Measurements from ENCODE around the gene SIAH2.

Gene SIAH2

DNA sequence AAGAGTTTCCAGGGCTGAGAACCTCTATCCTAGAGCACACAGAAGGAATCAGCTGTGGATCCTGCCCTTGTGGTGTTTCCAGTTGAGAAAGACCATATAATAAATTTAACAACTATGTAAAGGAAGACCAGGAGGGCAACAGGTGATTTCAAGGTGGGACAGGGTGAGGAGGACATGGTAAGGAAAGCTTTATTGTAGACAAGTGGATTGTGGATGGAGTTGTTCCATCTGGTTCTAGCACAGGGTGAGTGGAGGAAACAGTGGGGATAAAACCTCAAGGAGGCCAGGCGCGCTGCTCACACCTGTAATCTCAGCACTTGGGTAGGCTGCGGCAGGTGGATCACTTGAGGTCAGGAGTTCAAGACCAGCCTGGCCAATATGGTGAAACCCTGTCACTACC, 17.1 kb downstream of the SIAH2 start:
- Histone ChIP-seq H4K20me1 (ENCODE audit: insufficient read depth, low read length) (peaks cover 63% of the 10 kb centered on the region), H3K4me1 (ENCODE audit: low read length) (peaks cover 5% of the 10 kb centered on the region; the same call in 1 of the 2 replicates), H3K79me2 (ENCODE audit: low read length) (peaks cover 100% of the 10 kb centered on the region), H3K27me3 (replicated peaks; ENCODE audit: insufficient read depth, low read length) (no peaks in the 10 kb centered on the region), H3K27ac (ENCODE audit: low read length) (no peak overlapping the region), H3K9ac (ENCODE audit: low read length) (no peak overlapping the region), H3K9me3 (replicated peaks; ENCODE audit: insufficient read depth, low read length) (no peaks in the 10 kb centered on the region), H2AFZ (ENCODE audit: low read length) (no peak overlapping the region), H3K36me3 (replicated peaks; ENCODE audit: insufficient read depth, low read length) (peaks cover 6% of the 10 kb centered on the region), H3K4me2 (ENCODE audit: low read depth, low read length) (no peak overlapping the region), H3K9me2 (replicated peaks; ENCODE audit: insufficient read depth, low read length) (no peaks in the 10 kb centered on the region), H3F3A (ENCODE audit: insufficient read depth, low read length) (no peaks in the 10 kb centered on the region), H3K4me3 (ENCODE audit: low read length) (no peak overlapping the region)
- no peak for TF ChIP-seq EZH2 (optimal IDR thresholded peaks at IDR 0.05; ENCODE audit: low read depth, low read length)
- TF ChIP-seq EZH2phosphoT487 (IDR thresholded peaks at IDR 0.05; ENCODE audit: low read length): no peak
- TF ChIP-seq, protein P1, sequence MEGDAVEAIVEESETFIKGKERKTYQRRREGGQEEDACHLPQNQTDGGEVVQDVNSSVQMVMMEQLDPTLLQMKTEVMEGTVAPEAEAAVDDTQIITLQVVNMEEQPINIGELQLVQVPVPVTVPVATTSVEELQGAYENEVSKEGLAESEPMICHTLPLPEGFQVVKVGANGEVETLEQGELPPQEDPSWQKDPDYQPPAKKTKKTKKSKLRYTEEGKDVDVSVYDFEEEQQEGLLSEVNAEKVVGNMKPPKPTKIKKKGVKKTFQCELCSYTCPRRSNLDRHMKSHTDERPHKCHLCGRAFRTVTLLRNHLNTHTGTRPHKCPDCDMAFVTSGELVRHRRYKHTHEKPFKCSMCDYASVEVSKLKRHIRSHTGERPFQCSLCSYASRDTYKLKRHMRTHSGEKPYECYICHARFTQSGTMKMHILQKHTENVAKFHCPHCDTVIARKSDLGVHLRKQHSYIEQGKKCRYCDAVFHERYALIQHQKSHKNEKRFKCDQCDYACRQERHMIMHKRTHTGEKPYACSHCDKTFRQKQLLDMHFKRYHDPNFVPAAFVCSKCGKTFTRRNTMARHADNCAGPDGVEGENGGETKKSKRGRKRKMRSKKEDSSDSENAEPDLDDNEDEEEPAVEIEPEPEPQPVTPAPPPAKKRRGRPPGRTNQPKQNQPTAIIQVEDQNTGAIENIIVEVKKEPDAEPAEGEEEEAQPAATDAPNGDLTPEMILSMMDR (IDR thresholded peaks at IDR 0.05; ENCODE audit: low read length): no peak
- no peak for DNase-seq

DNA sequence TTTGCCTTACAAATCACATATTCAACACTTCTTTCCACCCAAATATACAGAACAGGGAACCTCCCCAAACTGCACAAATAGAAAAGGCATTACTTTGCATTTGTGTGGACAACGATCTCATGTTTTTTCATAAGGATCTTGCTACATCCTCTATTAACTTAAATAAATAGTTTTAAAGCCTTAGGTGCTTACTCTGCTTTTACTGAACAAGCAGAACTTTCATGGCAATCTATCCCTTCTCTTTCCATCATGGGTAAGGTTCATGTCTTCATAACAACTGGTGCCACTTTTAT, 18.1 kb downstream of the SIAH2 start:
- no peak overlapping the region for H2AFZ ChIP-seq (ENCODE audit: low read length)
- no peak overlapping the region for H3K27ac ChIP-seq (ENCODE audit: low read length)
- no peak overlapping the region for H3K4me3 ChIP-seq (ENCODE audit: low read length)
- peaks cover 6% of the 10 kb centered on the region for H3K36me3 ChIP-seq (replicated peaks; ENCODE audit: insufficient read depth, low read length)
- peaks cover 14% of the 10 kb centered on the region for H3K4me1 ChIP-seq (ENCODE audit: low read length)
- H3K79me2 ChIP-seq (ENCODE audit: low read length): peaks cover 94% of the 10 kb centered on the region
- no peaks in the 10 kb centered on the region for H3K9me2 ChIP-seq (replicated peaks; ENCODE audit: insufficient read depth, low read length)
- H3K9ac ChIP-seq (ENCODE audit: low read length): no peak overlapping the region
- no peak overlapping the region for H3K4me2 ChIP-seq (ENCODE audit: low read depth, low read length)
- TF ChIP-seq EZH2 (optimal IDR thresholded peaks at IDR 0.05; ENCODE audit: low read depth, low read length) (no peak), EZH2phosphoT487 (IDR thresholded peaks at IDR 0.05; ENCODE audit: low read length) (no peak)
- TF ChIP-seq, protein P1 (IDR thresholded peaks at IDR 0.05; ENCODE audit: low read length): no peak
- H4K20me1 ChIP-seq (ENCODE audit: insufficient read depth, low read length): peaks cover 57% of the 10 kb centered on the region
- no peak for DNase-seq
- no peaks in the 10 kb centered on the region for H3K27me3 ChIP-seq (replicated peaks; ENCODE audit: insufficient read depth, low read length)
- no peaks in the 10 kb centered on the region for H3K9me3 ChIP-seq (replicated peaks; ENCODE audit: insufficient read depth, low read length)
- H3F3A ChIP-seq (ENCODE audit: insufficient read depth, low read length): no peaks in the 10 kb centered on the region

DNA sequence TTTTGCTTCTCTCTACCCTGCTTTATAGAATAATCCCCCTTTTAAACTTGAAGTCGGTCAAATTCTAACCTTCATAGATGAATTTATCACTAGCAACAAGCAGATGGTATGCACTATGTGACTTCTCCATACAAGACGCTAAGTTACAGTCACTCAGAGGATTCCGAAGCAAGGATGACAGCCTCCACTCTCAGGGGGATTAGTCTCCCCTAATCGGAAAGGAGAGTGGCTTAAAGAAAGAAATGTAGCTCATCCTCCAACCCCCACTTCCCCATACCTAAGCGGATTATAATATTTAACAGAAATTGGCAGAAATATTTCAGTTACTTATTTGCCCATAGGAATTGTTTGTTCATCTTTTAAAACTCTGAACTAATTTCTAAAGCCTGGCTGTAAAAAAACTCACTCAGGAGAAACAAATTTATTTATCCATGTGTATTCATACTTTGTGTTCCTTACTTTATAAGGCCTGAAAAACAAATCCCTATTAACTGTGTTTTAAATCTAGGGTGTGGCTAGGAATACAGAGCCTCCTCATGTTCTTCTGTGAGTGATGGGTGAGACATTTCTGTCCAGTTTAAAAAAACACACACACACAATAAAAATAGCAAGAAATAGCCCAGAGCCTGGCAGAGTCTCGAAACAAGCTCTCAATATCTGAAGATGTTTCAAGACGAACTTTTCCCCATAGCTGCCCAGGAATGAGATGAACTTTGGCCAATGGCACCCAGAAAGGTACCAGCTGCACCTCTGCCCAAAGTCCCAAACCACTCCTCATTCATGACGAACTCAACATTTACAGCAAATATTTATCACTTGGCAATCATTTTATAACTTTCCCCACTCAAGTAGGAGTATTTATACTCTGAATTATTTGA, 18.7 kb downstream of the SIAH2 start:
- H3K36me3 ChIP-seq (replicated peaks; ENCODE audit: insufficient read depth, low read length): peaks cover 6% of the 10 kb centered on the region
- no peak overlapping the region for H3K4me3 ChIP-seq (ENCODE audit: low read length)
- TF ChIP-seq, protein P1 (IDR thresholded peaks at IDR 0.05; ENCODE audit: low read length): no peak
- no peak for TF ChIP-seq EZH2 (optimal IDR thresholded peaks at IDR 0.05; ENCODE audit: low read depth, low read length)
- no peak for TF ChIP-seq EZH2phosphoT487 (IDR thresholded peaks at IDR 0.05; ENCODE audit: low read length)
- H3K27ac ChIP-seq (ENCODE audit: low read length): no peak overlapping the region
- no peak overlapping the region for H2AFZ ChIP-seq (ENCODE audit: low read length)
- H3K79me2 ChIP-seq (ENCODE audit: low read length): peaks cover 88% of the 10 kb centered on the region
- H3F3A ChIP-seq (ENCODE audit: insufficient read depth, low read length): no peaks in the 10 kb centered on the region
- no peak overlapping the region for H3K9ac ChIP-seq (ENCODE audit: low read length)
- no peaks in the 10 kb centered on the region for H3K9me2 ChIP-seq (replicated peaks; ENCODE audit: insufficient read depth, low read length)
- no peaks in the 10 kb centered on the region for H3K27me3 ChIP-seq (replicated peaks; ENCODE audit: insufficient read depth, low read length)
- no peak overlapping the region for H3K4me2 ChIP-seq (ENCODE audit: low read depth, low read length)
- peaks cover 20% of the 10 kb centered on the region for H3K4me1 ChIP-seq (ENCODE audit: low read length)
- H4K20me1 ChIP-seq (ENCODE audit: insufficient read depth, low read length): peaks cover 51% of the 10 kb centered on the region
- no peaks in the 10 kb centered on the region for H3K9me3 ChIP-seq (replicated peaks; ENCODE audit: insufficient read depth, low read length)
- no peak for DNase-seq

Data from MM.1S (cell line).